ENCODE measurements around the gene CHRDL2.
"Not testable (repeated sequence)": the region's sequence is repeated elsewhere in the genome, so short reads cannot be mapped to it uniquely, and the experiment has no call there.

Gene CHRDL2

DNA sequence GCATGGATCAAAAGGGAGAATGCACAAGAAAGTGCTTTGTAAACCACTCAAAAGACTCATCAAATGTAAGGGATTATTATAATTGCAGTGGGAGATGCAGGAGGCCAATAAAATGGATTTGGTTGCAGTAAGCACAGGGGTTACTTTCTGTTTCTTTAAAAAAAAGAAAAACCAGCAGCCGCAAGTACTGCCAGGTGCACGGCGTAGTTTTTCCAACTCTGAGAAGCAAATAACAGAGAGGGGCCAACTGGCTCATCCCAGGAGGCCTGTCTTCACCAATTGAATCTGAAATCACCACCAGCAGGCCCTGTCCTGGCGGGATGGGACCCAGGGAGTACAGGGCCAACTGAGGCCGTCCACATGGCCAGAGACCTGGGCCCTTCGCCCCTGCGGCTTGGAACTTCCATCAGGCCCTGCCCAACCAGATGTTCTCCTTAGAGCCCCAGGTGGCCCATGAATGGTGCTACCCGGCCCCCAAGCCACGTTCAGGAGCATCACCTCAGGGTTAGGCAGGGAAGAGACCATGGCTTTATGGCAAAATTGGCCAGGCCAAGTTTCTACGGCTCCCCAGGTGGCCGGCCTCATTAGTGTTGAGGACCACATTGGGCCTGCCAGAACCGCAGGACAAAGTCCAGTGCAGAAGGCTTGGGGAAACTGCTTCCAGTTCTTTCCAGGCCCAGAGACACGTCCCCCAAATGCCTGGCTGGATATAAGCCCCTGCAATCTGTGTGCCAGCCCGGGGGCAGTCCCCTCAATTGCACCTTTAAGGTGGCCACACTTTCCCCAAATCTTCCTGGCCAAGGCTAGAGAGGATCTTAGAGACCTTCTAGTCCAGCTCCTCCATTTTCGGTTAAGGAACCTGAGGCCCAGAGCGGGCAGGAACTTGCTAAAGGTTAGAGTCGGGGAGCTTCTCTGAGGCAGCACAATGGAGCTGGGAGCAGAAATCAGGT is 61.7 kb downstream of the CHRDL2 start:
- no peak for DNase-seq (ENCODE audit: low spot score)

DNA sequence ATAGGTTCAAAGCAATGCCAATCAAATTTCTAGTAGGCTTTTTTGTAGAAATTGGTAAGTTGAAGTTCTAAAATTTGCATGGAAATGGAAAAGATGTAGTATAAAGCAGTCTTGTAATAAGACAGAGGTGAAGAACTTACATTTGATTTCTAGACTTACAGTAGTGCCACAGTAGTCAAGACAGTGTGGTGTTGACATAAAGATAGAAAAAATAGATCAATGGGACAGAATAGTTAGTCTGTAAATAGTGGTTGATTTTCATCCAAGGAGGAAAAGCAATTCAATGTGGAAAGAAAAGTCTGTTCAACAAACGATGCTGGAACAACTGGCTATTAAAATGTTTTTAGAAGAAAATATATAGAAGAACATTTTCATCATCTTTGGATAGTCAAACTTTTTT is 67.9 kb downstream of the CHRDL2 start:
- no peak for DNase-seq (ENCODE audit: low spot score)

DNA sequence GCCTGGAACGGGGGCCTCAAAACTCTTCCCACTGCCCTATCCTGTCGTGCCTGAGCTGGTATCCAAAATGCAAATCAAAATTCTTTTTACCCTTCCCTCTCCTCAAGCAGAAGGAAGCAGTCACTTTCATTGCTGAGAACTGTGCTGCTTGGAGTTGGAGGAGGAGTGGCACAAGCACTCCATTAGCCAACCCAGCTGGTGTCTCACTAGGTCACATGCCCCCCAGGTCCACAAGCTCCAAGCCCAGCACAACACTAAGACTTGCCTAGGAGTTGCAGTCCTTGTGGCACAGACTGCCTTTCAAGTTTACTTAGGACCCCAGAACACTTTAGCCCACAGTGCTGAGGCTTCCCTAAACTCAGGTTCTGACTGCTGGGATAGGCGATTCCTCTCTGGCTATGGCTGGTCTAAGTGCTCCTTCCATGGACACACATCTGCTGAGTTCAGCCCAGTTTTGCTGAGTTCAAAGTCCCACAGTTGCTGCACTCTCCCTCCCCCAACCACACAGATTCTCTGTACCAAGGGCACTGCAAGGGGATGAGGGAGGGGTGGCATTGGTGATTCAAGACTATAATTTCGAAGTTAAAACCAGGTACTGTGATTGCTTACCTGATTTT is 68.6 kb downstream of the CHRDL2 start:
- DNase-seq (ENCODE audit: low spot score): no peak

DNA sequence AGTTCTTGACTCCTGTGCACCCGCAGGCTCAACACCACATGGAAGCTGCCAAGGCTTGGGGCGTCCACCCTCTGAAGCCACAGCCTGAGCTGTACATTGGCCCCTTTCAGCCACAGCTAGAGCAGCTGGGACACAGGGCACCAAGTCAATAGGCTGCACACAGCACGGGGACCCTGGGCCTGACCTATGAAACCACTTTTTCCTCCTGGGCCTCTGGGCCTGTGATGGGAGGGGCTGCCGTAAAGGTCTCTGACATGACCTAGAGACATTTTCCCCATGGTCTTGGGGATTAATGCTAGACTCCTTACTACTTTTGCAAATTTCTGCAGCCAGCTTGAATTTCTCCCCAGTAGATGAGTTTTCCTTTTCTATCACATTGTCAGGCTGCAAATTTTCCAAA is 72.1 kb downstream of the CHRDL2 start:
- DNase-seq (ENCODE audit: low spot score): not testable (repeated sequence)

DNA sequence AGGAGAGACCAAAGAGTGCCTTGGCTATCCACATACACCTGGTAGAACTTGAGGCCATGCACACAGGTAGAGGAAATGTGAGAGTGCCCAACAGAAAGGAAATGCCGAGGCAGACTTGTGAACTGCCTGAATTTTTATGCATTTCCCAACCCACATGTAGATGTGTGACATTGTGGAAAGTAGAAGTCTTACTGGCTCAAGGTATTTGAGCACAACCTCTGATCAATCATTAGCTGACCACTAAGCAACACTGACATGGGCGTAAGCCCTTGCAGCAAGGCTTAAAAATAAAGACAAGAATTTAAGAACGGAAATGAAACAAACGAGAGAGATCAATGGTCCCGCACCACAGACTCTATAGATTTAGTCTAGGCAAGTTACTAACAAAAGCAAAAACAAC is 76.2 kb downstream of the CHRDL2 start:
- no peak for DNase-seq (ENCODE audit: low spot score)

DNA sequence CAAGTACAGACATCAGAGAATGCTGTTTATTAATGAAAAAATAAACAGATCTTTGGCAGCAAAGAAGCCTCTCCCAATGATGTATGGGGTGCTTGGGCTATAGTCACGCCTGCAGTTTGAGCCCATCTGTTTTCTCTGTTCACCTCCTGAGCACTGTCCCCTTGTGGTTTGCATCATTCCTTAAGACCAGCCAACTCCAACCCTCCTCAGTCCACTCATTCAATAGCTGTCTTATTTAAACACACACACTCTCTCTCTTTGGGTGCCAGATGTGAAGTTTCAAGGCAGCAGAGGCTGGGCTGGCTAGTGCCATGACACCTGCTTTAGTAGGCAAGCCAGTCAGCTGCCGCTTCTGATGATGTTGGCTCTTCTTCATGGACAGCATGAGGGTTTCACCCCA is 80.7 kb downstream of the CHRDL2 start:
- no peak for DNase-seq (ENCODE audit: low spot score)

DNA sequence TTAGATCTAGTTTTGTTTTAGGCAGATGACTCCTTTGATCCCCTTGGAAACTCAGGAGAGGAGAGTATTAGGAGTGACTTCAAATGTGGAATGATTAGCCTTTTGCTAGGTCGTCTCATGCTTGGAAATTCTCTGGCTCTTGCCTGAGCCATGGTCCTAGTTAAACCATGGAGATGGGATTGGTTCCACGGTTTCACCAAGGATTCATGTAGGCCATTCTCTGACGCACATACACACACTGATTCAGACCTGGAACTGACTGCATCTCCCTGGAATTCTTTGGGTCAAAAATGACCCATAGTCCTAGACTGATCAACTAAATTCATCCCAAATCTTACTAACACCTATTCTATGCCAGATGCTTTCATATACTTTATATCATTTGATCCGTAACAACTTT is 82.3 kb downstream of the CHRDL2 start:
- DNase-seq (ENCODE audit: low spot score): no peak

DNA sequence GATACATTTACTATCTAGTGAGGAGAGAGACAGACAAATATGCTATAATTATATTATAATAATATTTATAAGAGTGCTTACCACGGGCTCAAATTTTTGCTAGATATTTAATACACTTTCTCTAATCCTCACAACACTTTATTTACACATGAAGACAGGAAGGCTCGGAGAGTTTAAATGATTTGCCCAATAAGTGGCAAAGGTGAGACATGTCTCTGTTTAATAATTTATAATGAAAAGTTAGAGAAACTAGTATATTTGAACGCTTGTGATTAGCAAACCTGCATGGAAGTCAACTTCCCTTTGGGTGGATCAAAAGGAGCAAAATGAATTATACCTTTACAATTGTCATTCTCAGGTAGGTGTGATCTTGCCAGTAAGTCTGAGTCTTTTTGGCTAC is 83.4 kb downstream of the CHRDL2 start:
- DNase-seq (ENCODE audit: low spot score): no peak

DNA sequence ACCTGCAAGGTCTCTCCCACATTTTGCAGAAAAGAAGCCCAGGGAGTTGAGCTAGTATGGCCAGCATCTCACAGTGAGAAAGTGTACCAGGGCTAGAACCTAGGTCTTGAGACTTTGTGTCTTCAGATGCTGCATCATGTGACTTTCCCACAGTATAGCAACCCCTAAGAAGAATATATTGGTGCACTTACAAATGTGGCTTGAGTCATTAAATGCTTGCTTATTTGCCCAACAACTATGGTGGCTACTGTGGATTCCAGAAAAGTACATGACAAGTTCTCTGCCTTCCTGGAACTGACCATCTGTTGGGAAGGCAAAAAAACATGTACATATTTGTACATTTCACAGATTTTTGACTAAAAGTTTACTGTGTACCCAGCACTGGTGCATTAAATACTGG is 83.8 kb downstream of the CHRDL2 start:
- no peak for DNase-seq (ENCODE audit: low spot score)

DNA sequence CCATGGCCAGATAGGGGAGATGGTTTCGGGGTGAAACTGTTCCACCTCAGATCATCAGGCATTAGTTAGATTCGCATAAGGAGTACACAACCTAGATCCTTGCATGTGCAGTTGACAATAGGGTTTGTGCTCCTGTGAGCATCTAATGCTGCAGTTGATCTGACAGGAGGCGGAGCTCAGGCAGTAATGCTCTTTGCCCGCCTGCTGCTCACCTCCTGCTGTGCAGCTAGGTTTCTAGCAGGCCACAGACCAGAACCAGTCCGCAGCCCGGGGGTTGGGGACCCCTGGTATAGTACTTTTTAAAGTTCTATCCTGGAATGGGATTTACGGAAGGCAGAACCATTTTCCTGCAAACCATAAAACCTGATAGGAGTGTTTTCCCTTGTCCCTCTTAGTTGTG is 84.3 kb downstream of the CHRDL2 start:
- DNase-seq (ENCODE audit: low spot score): no peak
